HepG2 (cell line): ENCODE results near the gene NFE2L3. TPM values are rescaled to one million over a fixed set of nuclear protein-coding genes. Genes with fewer than 3 reads are reported as not detected.

Experiments
- ARNT2 ChIP-seq: sonication (generic); formaldehyde crosslinking; IDR thresholded peaks from 2 replicates; pipeline ENCODE4 v1.8.0; 2022; ENCODE audit warnings: mild to moderate bottlenecking, low read depth, missing genetic modification reagents, moderate library complexity
- ATF7 ChIP-seq, 2 experiments: fragments of 450-650 bp in 1 of 2; sonication (generic) in 1 of 2; formaldehyde crosslinking in 1 of 2; IDR thresholded peaks; 2 replicates each; pipeline versions ENCODE4 v1.4.0 to v1.6.1; 2016 to 2020; ENCODE audit warnings: antibody characterized with exemption in 1 of 2, mild to moderate bottlenecking in 1 of 2, missing genetic modification reagents in 1 of 2
- HOMEZ ChIP-seq: IDR thresholded peaks from 2 replicates; pipeline ENCODE4 v1.6.1; 2016; ENCODE audit warnings: low read depth
- KLF6 ChIP-seq: IDR thresholded peaks from 2 replicates; pipeline ENCODE4 v1.8.0; 2016; ENCODE audit warnings: missing biosample characterization, missing genetic modification reagents
- RBFOX2 ChIP-seq: fragments of 200-400 bp; formaldehyde crosslinking; IDR thresholded peaks from 2 replicates; pipeline ENCODE4 v1.6.1; 2017; ENCODE audit warnings: low read depth, mild to moderate bottlenecking, low read length
- ZBTB1 ChIP-seq: sonication (generic); formaldehyde crosslinking; IDR thresholded peaks from 2 replicates; pipeline ENCODE4 v1.4.0; 2020; ENCODE audit warnings: missing genetic modification reagents, borderline replicate concordance
- ZBTB38 ChIP-seq: sonication (generic); formaldehyde crosslinking; IDR thresholded peaks from 2 replicates; pipeline ENCODE4 v1.5.1; 2020; ENCODE audit warnings: mild to moderate bottlenecking, missing genetic modification reagents
- ZKSCAN5 ChIP-seq: sonication (generic); formaldehyde crosslinking; IDR thresholded peaks from 2 replicates; pipeline ENCODE4 v1.5.1; 2020; ENCODE audit warnings: mild to moderate bottlenecking, missing genetic modification reagents
- ZNF224 ChIP-seq: sonication (generic); formaldehyde crosslinking; IDR thresholded peaks from 2 replicates; pipeline ENCODE4 v1.5.0; 2020; ENCODE audit warnings: mild to moderate bottlenecking, missing genetic modification reagents
- ZNF7 ChIP-seq: IDR thresholded peaks from 2 replicates; pipeline ENCODE4 v1.6.1; 2016; ENCODE audit warnings: missing biosample characterization, missing genetic modification reagents
- ZNF782 ChIP-seq: sonication (generic); formaldehyde crosslinking; IDR thresholded peaks from 2 replicates; pipeline ENCODE4 v1.4.0; 2020; ENCODE audit warnings: missing genetic modification reagents, mild to moderate bottlenecking, borderline replicate concordance
- ZNF816 ChIP-seq: sonication (generic); formaldehyde crosslinking; IDR thresholded peaks from 2 replicates; pipeline ENCODE4 v1.8.0; 2022; ENCODE audit warnings: missing genetic modification reagents, mild to moderate bottlenecking, borderline replicate concordance
- polyA plus RNA-seq, 8 experiments: library from polyadenylated mRNA; depleted of rRNA in 3 of 8; stranded (reverse) in 7 of 8; unstranded in 1 of 8; fragments of >200 nt; fragmentation: Illumina TruSeq in 4 of 8; extraction: Trizol in 4 of 8; gene quantifications; 2 replicates each; pipeline versions ENCODE4 v1.2.1 to v1.2.3, GENCODE V29; 2011 to 2016; ENCODE audit warnings: low read depth in 4 of 8, missing spikeins in 1 of 8, mixed read lengths in 1 of 8; ENCODE audit not compliant: insufficient read depth in 1 of 8
- total RNA-seq, 5 experiments: library from RNA; depleted of rRNA; stranded (reverse); fragments of >200 nt; fragmentation: Illumina TruSeq; extraction: Trizol; gene quantifications; 2 replicates each; pipeline ENCODE4 v1.2.3, GENCODE V29; 2016; ENCODE audit warnings: low read depth in 1 of 5
- TF ChIP-seq, protein P1 (sequence below): sonication (generic); formaldehyde crosslinking; IDR thresholded peaks from 2 replicates; pipeline ENCODE4; 2020; ENCODE audit warnings: missing genetic modification reagents, mild to moderate bottlenecking, borderline replicate concordance
- TF ChIP-seq, protein P2 (sequence below): sonication (generic); formaldehyde crosslinking; conservative IDR thresholded peaks from 2 replicates; pipeline ENCODE4 v1.8.0; 2022; ENCODE audit warnings: low read depth, missing genetic modification reagents

Gene NFE2L3
- total and polyA plus RNA-seq, 2 of the 13 experiments (the other 11 are each of a cell fraction or from before 2014, with no cell fraction given), result 11.4 to 19.4 TPM

GRCh38 chr7:26151650-26151952, 397 bp upstream of the NFE2L3 start (continued):
- no peak for TF ChIP-seq RBFOX2
- no peak for TF ChIP-seq HOMEZ (CRISPR knock-in tag)
- no peak for TF ChIP-seq ZKSCAN5
- no peak for TF ChIP-seq ZNF7
- TF ChIP-seq ZNF782 (CRISPR knock-in tag), result no peak
- peak; percentile 49; the same call in 1 of the 2 replicates for TF ChIP-seq ARNT2 (CRISPR knock-in tag)
- TF ChIP-seq ZBTB1 (CRISPR knock-in tag), result no peak
- no peak for TF ChIP-seq KLF6 (CRISPR knock-in tag)
- no peak for TF ChIP-seq ATF7 (IDR thresholded peaks at IDR 0.05)
- no peak for TF ChIP-seq ATF7 (CRISPR knock-in tag; IDR thresholded peaks at IDR 0.05)
- TF ChIP-seq, protein P1, sequence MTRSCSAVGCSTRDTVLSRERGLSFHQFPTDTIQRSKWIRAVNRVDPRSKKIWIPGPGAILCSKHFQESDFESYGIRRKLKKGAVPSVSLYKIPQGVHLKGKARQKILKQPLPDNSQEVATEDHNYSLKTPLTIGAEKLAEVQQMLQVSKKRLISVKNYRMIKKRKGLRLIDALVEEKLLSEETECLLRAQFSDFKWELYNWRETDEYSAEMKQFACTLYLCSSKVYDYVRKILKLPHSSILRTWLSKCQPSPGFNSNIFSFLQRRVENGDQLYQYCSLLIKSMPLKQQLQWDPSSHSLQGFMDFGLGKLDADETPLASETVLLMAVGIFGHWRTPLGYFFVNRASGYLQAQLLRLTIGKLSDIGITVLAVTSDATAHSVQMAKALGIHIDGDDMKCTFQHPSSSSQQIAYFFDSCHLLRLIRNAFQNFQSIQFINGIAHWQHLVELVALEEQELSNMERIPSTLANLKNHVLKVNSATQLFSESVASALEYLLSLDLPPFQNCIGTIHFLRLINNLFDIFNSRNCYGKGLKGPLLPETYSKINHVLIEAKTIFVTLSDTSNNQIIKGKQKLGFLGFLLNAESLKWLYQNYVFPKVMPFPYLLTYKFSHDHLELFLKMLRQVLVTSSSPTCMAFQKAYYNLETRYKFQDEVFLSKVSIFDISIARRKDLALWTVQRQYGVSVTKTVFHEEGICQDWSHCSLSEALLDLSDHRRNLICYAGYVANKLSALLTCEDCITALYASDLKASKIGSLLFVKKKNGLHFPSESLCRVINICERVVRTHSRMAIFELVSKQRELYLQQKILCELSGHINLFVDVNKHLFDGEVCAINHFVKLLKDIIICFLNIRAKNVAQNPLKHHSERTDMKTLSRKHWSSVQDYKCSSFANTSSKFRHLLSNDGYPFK (CRISPR knock-in tag), result no peak
- no peak for TF ChIP-seq ZNF816 (CRISPR knock-in tag)
- TF ChIP-seq, protein P2, sequence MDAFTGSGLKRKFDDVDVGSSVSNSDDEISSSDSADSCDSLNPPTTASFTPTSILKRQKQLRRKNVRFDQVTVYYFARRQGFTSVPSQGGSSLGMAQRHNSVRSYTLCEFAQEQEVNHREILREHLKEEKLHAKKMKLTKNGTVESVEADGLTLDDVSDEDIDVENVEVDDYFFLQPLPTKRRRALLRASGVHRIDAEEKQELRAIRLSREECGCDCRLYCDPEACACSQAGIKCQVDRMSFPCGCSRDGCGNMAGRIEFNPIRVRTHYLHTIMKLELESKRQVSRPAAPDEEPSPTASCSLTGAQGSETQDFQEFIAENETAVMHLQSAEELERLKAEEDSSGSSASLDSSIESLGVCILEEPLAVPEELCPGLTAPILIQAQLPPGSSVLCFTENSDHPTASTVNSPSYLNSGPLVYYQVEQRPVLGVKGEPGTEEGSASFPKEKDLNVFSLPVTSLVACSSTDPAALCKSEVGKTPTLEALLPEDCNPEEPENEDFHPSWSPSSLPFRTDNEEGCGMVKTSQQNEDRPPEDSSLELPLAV (CRISPR knock-in tag), result no peak
- TF ChIP-seq ZBTB38 (CRISPR knock-in tag), result 0 out of 2 replicates have a peak, but pooled peaks have one; percentile 49
- TF ChIP-seq ZNF224 (CRISPR knock-in tag), result no peak
- TF ChIP-seq, all 625 proteins: peak for 7
